Osteoblast (primary cell): ENCODE measurements around the gene DCAF7. TPM values are rescaled to one million over a fixed set of nuclear protein-coding genes. Genes with fewer than 3 reads are reported as not detected.

Source experiments
- DNase-seq: peaks from one replicate; pipeline ENCODE4 v3.0.0; 2011; ENCODE audit warnings: low spot score, mixed read lengths; ENCODE audit not compliant: insufficient read length; ENCODE audit errors: missing footprints
- H2AFZ ChIP-seq: 2 replicates; pipeline ENCODE4 v1.6.0; 2011; ENCODE audit warnings: mild to moderate bottlenecking, low read length
- H3K27ac ChIP-seq: 2 replicates; pipeline ENCODE4 v1.5.1; 2011; ENCODE audit warnings: mild to moderate bottlenecking, low read depth, low read length, moderate library complexity
- H3K27me3 ChIP-seq: 2 replicates; pipeline ENCODE4 v1.6.0; 2012; ENCODE audit warnings: mild to moderate bottlenecking, control low read depth, inconsistent platforms, low read length, moderate library complexity; ENCODE audit not compliant: insufficient read depth
- H3K36me3 ChIP-seq: 2 replicates; pipeline ENCODE4 v1.5.1; 2011; ENCODE audit warnings: mild to moderate bottlenecking, low read length, control low read depth, moderate library complexity; ENCODE audit not compliant: insufficient read depth
- H3K4me1 ChIP-seq: 2 replicates; pipeline ENCODE4 v1.5.1; 2011; ENCODE audit warnings: mild to moderate bottlenecking, low read length, control low read depth, moderate library complexity; ENCODE audit not compliant: insufficient read depth
- H3K4me2 ChIP-seq: 2 replicates; pipeline ENCODE4 v1.6.0; 2011; ENCODE audit warnings: mild to moderate bottlenecking, low read length; ENCODE audit not compliant: insufficient read depth
- H3K4me3 ChIP-seq: fragments of 200-600 bp; sonication (generic); 3 replicates; pipeline ENCODE4 v1.5.1; 2012; ENCODE audit warnings: mild to moderate bottlenecking, low read length, inconsistent platforms; ENCODE audit not compliant: insufficient read depth
- H3K79me2 ChIP-seq: 2 replicates; pipeline ENCODE4 v1.6.0; 2012; ENCODE audit warnings: mild to moderate bottlenecking, low read length, control low read depth, inconsistent platforms; ENCODE audit not compliant: insufficient read depth
- H3K9me3 ChIP-seq: 2 replicates; pipeline ENCODE4 v1.5.1; 2011; ENCODE audit warnings: low read depth, low read length, control low read depth
- H4K20me1 ChIP-seq: 2 replicates; pipeline ENCODE4 v1.6.0; 2012; ENCODE audit warnings: mild to moderate bottlenecking, low read length, control low read depth; ENCODE audit not compliant: insufficient read depth
- total RNA-seq: library from RNA; depleted of rRNA; stranded (reverse); fragments of >200 nt; gene quantifications from 2 replicates; pipeline ENCODE4 v1.2.3, GENCODE V29; 2012
- TF ChIP-seq, protein P1 (sequence below): IDR thresholded peaks from 2 replicates; pipeline ENCODE4 v1.5.1; 2011; ENCODE audit warnings: mild to moderate bottlenecking, low read depth, low read length, moderate library complexity; ENCODE audit errors: extremely low read depth

The DCAF7 gene
- total RNA-seq, 1 donor, result 24.6 TPM

- Histone ChIP-seq H3K4me2 (no peak overlapping the region), H3K4me1 (peaks cover 9% of the 10 kb centered on the region), H3K27me3 (peaks cover 19% of the 10 kb centered on the region), H3K79me2 (no peaks in the 10 kb centered on the region), H2AFZ (no peak overlapping the region), H3K4me3 (no peak overlapping the region), H3K27ac (no peak overlapping the region), H3K36me3 (no peaks in the 10 kb centered on the region), H4K20me1 (no peaks in the 10 kb centered on the region), H3K9me3 (no peaks in the 10 kb centered on the region)
- TF ChIP-seq, protein P1, sequence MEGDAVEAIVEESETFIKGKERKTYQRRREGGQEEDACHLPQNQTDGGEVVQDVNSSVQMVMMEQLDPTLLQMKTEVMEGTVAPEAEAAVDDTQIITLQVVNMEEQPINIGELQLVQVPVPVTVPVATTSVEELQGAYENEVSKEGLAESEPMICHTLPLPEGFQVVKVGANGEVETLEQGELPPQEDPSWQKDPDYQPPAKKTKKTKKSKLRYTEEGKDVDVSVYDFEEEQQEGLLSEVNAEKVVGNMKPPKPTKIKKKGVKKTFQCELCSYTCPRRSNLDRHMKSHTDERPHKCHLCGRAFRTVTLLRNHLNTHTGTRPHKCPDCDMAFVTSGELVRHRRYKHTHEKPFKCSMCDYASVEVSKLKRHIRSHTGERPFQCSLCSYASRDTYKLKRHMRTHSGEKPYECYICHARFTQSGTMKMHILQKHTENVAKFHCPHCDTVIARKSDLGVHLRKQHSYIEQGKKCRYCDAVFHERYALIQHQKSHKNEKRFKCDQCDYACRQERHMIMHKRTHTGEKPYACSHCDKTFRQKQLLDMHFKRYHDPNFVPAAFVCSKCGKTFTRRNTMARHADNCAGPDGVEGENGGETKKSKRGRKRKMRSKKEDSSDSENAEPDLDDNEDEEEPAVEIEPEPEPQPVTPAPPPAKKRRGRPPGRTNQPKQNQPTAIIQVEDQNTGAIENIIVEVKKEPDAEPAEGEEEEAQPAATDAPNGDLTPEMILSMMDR, result no peak
- peak; percentile 50 for DNase-seq
Observed at GRCh38 chr17:63519972-63520882, 30.1 kb upstream of the DCAF7 start.

- Histone ChIP-seq H3K4me2 (no peak within 1 kb of the TSS), H3K4me3 (no peak within 1 kb of the TSS)
Observed at GRCh38 chr17:63523253-63523855, 26.9 kb upstream of the DCAF7 start, which contains the start of gene KCNH6. TSS of gene KCNH6 (plus strand) at chr17:63523358. CDS start at chr17:63523414, 56 bp downstream.

DNA sequence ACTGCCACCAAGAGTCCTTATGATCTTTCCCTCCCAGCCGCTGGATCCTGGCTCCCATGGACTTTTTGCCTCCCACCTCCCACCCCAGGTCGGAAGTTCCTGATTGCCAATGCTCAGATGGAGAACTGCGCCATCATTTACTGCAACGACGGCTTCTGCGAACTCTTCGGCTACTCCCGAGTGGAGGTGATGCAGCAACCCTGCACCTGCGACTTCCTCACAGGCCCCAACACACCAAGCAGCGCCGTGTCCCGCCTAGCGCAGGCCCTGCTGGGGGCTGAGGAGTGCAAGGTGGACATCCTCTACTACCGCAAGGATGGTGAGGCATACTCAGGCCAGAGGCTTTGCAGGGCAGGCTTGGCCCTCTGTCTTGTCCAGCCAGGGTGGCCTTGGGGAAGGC is 26.2 kb upstream of the DCAF7 start:
- Histone ChIP-seq H4K20me1 (no peaks in the 10 kb centered on the region), H3K4me3 (no peak overlapping the region), H3K9me3 (no peaks in the 10 kb centered on the region), H3K79me2 (no peaks in the 10 kb centered on the region), H3K4me1 (no peaks in the 10 kb centered on the region), H3K27ac (no peak overlapping the region), H3K27me3 (peaks cover 34% of the 10 kb centered on the region), H2AFZ (no peak overlapping the region), H3K36me3 (no peaks in the 10 kb centered on the region), H3K4me2 (no peak overlapping the region)
- TF ChIP-seq, protein P1, result no peak
- peak; percentile 51 for DNase-seq

More at GRCh38 chr17:63523253-63523855, 26.9 kb upstream of the DCAF7 start, which contains the start of gene KCNH6:
- Histone ChIP-seq H4K20me1 (no peaks in the 10 kb centered on the region), H2AFZ (no peak within 1 kb of the TSS), H3K4me1 (no peaks in the 10 kb centered on the region), H3K36me3 (no peaks in the 10 kb centered on the region), H3K27ac (no peak within 1 kb of the TSS), H3K9me3 (no peaks in the 10 kb centered on the region), H3K27me3 (peaks cover 35% of the 10 kb centered on the region), H3K79me2 (no peaks in the 10 kb centered on the region)
- TF ChIP-seq, protein P1, result no peak
- peak; percentile 76 for DNase-seq
